GM18520 (cell line): ENCODE results near the gene CLSTN2.

Experiments
- ATAC-seq: cut with Tn5 transposase; IDR thresholded peaks from one replicate; pipeline ENCODE4 v1.9.1; 2021; ENCODE audit not compliant: unreplicated experiment

Gene CLSTN2

GRCh38 chr3:140051019-140051957 lies 116.3 kb downstream of the CLSTN2 start:
- ATAC-seq, result no peak

GRCh38 chr3:140052771-140053702 lies 118.1 kb downstream of the CLSTN2 start:
- no peak for ATAC-seq

- ATAC-seq, result no peak
Observed at GRCh38 chr3:140053794-140054193, 118.8 kb downstream of the CLSTN2 start.

GRCh38 chr3:140055092-140055791 lies 120.3 kb downstream of the CLSTN2 start:
- no peak for ATAC-seq

- no peak for ATAC-seq
Observed at GRCh38 chr3:140056047-140056446, 121.1 kb downstream of the CLSTN2 start.

DNA sequence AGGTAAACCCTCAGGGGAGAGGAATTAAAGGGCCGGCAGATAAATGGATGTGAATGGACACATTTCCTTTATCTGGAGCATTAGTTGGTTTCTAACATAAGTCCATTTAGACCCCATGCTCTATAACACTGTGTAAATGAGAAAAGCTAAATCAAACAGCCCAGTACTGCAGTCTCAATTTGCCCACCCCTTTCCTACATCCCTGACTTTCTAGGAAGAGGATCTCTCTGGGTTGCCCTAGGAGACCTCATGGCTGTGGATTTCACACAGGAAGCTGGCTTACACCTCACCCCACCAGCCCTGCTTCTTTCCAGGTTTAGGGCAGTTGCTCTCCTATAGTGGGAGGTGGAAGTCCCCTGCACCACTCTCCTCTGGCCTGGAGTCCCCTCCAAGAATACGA lies 126.2 kb downstream of the CLSTN2 start:
- no peak for ATAC-seq

GRCh38 chr3:140062461-140062860 lies 127.5 kb downstream of the CLSTN2 start:
- no peak for ATAC-seq

GRCh38 chr3:140067487-140067886 lies 132.5 kb downstream of the CLSTN2 start:
- ATAC-seq, result no peak

DNA sequence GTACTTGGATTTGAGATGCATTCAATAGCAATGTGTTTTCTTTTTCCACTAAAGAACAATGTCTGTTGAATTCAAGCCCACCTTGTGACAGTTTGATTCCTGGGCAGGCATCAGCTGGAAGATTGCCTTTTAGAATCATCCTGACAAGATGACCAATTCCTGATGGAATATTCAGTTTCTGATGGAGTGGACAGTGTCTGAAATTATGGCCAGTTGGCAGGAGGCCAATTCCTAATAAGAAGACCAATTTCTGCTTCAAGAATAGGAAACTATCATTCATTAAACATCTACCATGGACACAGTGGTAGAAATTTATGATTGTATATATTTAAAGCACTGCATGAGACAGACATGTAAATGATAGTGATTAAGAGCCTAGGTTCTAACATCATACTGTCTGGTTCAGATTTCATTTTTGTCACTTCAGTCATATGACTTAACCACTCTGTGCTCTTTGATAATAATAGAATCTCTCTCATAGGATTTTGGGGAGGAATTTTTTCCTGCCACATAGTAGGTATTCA lies 133.6 kb downstream of the CLSTN2 start:
- no peak for ATAC-seq

DNA sequence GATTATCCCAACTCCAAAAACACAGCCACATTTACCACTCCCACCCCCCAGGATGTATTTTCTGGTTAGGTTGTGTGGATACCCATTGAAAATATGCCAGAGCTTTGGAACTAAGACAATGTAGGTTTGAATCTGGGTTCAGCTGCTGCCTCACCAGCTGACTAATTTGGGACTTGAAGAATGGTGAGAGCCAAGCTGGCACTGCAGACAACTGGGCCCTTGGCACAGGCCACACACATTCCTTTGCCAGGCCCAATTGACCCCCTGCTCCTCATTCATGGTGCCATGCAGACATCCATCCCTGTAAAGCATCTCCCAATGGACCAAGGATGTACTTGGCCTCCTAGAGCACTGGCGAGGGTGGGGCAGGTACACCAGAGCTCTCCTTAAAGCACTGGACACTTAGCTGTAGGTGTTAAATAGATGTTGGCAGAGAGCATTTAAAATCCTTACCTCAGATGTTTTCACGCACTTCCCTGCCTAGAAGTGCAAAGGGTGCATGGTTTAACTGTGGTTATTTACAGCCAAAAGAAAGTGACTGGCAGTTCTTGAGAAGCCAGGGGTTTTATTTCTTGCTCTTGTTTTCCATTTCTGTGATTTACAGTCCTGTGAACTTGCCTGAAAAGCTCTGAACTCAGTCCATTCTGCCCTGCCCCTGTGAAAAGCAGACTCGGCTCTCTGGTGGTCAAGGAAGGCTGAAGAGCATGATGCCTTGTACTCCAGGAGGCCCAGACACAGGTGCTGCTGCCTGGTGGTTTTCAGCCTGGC lies 138.5 kb downstream of the CLSTN2 start:
- no peak for ATAC-seq

DNA sequence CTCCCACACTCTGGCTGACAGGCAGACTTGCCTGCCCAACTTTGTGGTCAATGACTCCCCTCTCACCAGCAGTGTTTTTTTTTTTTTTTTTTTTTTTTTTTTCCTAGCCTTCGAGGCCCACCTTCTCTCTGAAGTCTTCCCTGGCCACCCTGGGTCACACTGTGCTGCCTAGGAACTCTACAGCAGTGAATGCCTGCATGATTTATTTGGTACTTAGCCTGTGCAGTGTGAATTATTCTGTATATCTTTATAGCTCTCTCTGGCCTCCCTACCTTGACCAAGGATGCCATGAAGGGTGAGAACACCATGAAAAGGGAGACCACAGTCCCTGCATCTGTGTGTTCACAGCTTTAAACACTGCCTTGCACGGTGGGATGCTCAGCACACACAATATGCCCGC lies 141.6 kb downstream of the CLSTN2 start:
- ATAC-seq, result no peak

DNA sequence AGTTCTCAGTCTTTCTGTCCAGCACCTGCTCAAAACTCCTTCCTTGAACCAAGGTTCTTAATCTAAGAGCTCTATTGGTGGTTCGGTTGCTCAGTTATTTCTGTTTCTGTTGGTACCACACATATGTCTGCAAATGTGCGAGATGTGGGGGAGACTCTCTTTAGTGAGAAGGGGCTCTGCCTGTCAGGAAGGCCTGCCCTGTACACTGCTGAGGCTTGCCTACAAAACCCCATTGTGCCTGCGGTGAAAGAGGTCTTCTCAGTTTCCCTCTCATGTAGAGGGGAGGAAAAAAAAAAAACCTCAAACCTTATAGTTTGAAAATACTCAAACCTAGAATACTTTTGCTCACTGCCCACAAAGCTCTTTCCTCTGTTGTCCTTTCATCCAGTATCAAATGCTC lies 142.4 kb downstream of the CLSTN2 start:
- ATAC-seq, result no peak

- no peak for ATAC-seq
Observed at GRCh38 chr3:140078343-140078742, 143.4 kb downstream of the CLSTN2 start.

DNA sequence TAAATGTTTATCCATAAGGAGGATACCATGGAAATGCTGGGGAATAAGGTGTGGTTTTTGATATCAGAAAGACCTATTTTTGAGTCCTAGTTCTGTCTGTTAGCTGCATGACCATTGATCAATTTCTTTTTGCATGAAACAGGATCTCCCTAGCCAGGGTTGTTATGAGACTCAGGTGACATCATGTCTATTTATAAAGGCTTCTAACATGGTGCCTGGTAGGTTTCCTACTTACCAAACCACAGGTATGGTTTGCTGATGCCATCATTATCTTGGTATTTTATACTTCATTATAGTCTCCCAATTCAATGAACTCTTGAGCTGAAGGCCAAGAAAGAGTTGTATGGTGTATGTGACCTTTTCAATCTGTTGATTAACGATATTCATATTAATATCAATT lies 144.0 kb downstream of the CLSTN2 start:
- no peak for ATAC-seq

- ATAC-seq, result no peak
Observed at GRCh38 chr3:140081887-140082286, 146.9 kb downstream of the CLSTN2 start.

GRCh38 chr3:140085001-140085400 lies 150.0 kb downstream of the CLSTN2 start:
- ATAC-seq, result no peak

GRCh38 chr3:140086642-140087041 lies 151.7 kb downstream of the CLSTN2 start:
- no peak for ATAC-seq

- ATAC-seq, result no peak
Observed at GRCh38 chr3:140088058-140088457, 153.1 kb downstream of the CLSTN2 start.

DNA sequence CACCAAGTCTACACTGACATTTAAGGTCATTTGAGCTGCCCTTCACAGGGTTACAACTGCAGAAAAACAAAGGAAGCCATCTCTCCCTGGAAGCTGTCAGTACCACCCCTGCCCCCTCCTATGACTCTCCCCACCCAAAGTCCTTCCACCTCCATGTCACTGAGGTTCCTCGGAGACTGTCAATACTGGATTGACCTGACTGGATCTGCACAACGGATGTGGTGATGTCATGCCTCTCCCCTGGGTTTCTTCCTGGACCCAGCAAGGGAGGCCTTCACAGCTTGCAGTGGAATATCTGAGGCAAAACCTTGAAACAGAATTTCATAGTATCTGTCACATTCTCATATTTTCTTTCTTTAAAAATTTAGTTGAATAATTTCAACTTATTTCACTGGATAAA lies 153.5 kb downstream of the CLSTN2 start:
- ATAC-seq, result no peak

GRCh38 chr3:140089403-140090072 lies 154.6 kb downstream of the CLSTN2 start:
- ATAC-seq, result no peak
